ENCODE data around the gene OR6C75. TPM values are rescaled to one million over a fixed set of nuclear protein-coding genes. Genes with fewer than 3 reads are reported as not detected.
"Not testable (repeated sequence)": the region's sequence is repeated elsewhere in the genome, so short reads cannot be mapped to it uniquely, and the experiment has no call there.

OR6C75 gene
- total RNA-seq, 1 experiment from 2014 or later, result not detected

DNA sequence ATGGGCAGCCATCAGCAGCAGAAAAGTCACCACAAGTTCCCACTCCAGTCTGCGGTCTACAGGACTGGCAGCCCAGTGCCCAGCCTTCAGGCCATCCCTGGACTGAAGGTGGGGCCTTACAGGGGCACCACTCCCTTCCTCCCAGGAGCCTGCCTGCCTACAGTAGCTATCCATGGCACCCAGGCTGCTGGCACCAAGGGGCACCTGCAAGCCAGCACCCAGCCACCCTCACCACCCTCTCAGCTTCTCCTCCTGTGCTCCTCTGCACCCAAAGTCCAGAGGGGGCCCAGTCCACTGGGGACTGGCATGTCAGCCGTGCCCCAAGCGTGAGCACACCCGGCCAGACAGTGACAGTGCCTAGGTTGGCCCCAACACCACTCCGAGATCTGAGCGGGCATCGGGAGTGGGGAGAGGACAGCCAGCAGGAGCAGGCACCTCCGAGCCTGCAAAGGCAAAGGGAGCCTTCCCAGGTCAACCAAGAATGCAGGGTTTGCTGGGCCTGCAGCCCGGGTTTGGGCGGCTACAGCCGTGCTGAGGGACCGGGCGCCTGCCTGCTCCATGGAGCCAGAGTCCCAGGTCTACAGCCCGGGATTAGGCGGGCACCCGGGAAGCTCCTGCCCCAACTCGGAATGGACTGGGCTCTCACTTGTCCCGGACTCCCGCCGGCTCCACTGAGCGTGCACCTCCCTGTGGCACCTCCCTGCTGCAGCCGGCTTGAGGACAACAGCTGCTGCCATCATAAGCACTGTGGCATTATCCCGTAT is 29.4 kb downstream of the OR6C75 start:
- no peak for TF ChIP-seq CTCF (IDR thresholded peaks at IDR 0.05; ENCODE audit: unreplicated experiment)
- DNase-seq, result no peak
- intact Hi-C loops (cut with micrococcal nuclease; ENCODE audit: unreplicated experiment), result no loop called here
- BruUV-seq (replicated peaks), result no TSS peak
- CTCF ChIA-PET, result no interaction called here
- Mint-ChIP-seq H3K4me3 (ENCODE audit: low read depth, unreplicated experiment) (no peak overlapping the region), H3K36me3 (ENCODE audit: insufficient read depth, unreplicated experiment) (no peaks in the 10 kb centered on the region), H3K4me1 (ENCODE audit: low read depth, unreplicated experiment) (no peaks in the 10 kb centered on the region), H3K9me3 (ENCODE audit: low read depth, unreplicated experiment) (no peaks in the 10 kb centered on the region), H3K27ac (ENCODE audit: unreplicated experiment) (no peak overlapping the region), H3K27me3 (ENCODE audit: unreplicated experiment) (no peaks in the 10 kb centered on the region)

GRCh38 chr12:55396326-55396725 is 33.6 kb downstream of the OR6C75 start:
- Mint-ChIP-seq H3K27me3 (ENCODE audit: unreplicated experiment) (peaks cover 11% of the 10 kb centered on the region), H3K36me3 (ENCODE audit: insufficient read depth, unreplicated experiment) (no peaks in the 10 kb centered on the region), H3K9me3 (ENCODE audit: low read depth, unreplicated experiment) (no peaks in the 10 kb centered on the region), H3K4me1 (ENCODE audit: low read depth, unreplicated experiment) (no peaks in the 10 kb centered on the region), H3K4me3 (ENCODE audit: low read depth, unreplicated experiment) (no peak overlapping the region), H3K27ac (ENCODE audit: unreplicated experiment) (no peak overlapping the region)
- TF ChIP-seq CTCF (IDR thresholded peaks at IDR 0.05; ENCODE audit: unreplicated experiment), result no peak
- intact Hi-C loops (cut with micrococcal nuclease; ENCODE audit: unreplicated experiment), result no loop called here
- CTCF ChIA-PET, result no interaction called here
- DNase-seq, result no peak
- no TSS peak for BruUV-seq (replicated peaks)

GRCh38 chr12:55400229-55400628 is 37.5 kb downstream of the OR6C75 start, which contains the start of gene OR6C65:
TSS of gene OR6C65 (plus strand) at chr12:55400529. CDS start at chr12:55400529, 0 bp downstream.
- H3K36me3 Mint-ChIP-seq (ENCODE audit: insufficient read depth, unreplicated experiment), result no peaks in the 10 kb centered on the region
- no peak within 1 kb of the TSS for H3K27ac Mint-ChIP-seq (ENCODE audit: unreplicated experiment)
- peaks cover 2% of the 10 kb centered on the region for H3K9me3 Mint-ChIP-seq (ENCODE audit: low read depth, unreplicated experiment)
- peaks cover 12% of the 10 kb centered on the region for H3K27me3 Mint-ChIP-seq (ENCODE audit: unreplicated experiment)
- no peak within 1 kb of the TSS for H3K4me3 Mint-ChIP-seq (ENCODE audit: low read depth, unreplicated experiment)
- no peak for TF ChIP-seq CTCF (IDR thresholded peaks at IDR 0.05; ENCODE audit: unreplicated experiment)
- no TSS peak for BruUV-seq (replicated peaks)
- CTCF ChIA-PET, result no interaction called here
- intact Hi-C loops (cut with micrococcal nuclease; ENCODE audit: unreplicated experiment), result no loop called here
- DNase-seq, result no peak
- H3K4me1 Mint-ChIP-seq (ENCODE audit: low read depth, unreplicated experiment), result no peaks in the 10 kb centered on the region

- no peak for TF ChIP-seq CTCF (IDR thresholded peaks at IDR 0.05; ENCODE audit: unreplicated experiment)
- H3K27ac Mint-ChIP-seq (ENCODE audit: unreplicated experiment), result no peak overlapping the region
- H3K9me3 Mint-ChIP-seq (ENCODE audit: low read depth, unreplicated experiment), result peaks cover 2% of the 10 kb centered on the region
- CTCF ChIA-PET, result no interaction called here
- no peaks in the 10 kb centered on the region for H3K36me3 Mint-ChIP-seq (ENCODE audit: insufficient read depth, unreplicated experiment)
- H3K4me3 Mint-ChIP-seq (ENCODE audit: low read depth, unreplicated experiment), result no peak overlapping the region
- no peaks in the 10 kb centered on the region for H3K27me3 Mint-ChIP-seq (ENCODE audit: unreplicated experiment)
- DNase-seq, result no peak
- BruUV-seq (replicated peaks), result no TSS peak
- intact Hi-C loops (cut with micrococcal nuclease; ENCODE audit: unreplicated experiment), result loop anchor here (2.0 kb wide), 1 partner anchor 51 kb away; no protein-coding TSS in a partner anchor
- no peaks in the 10 kb centered on the region for H3K4me1 Mint-ChIP-seq (ENCODE audit: low read depth, unreplicated experiment)
Measured at GRCh38 chr12:55407866-55408265, 45.1 kb downstream of the OR6C75 start.

GRCh38 chr12:55409133-55409532 is 46.4 kb downstream of the OR6C75 start:
- H3K27ac Mint-ChIP-seq (ENCODE audit: unreplicated experiment); H3K9me3 Mint-ChIP-seq (ENCODE audit: low read depth, unreplicated experiment); intact Hi-C loops (cut with micrococcal nuclease; ENCODE audit: unreplicated experiment); H3K4me3 Mint-ChIP-seq (ENCODE audit: low read depth, unreplicated experiment); CTCF ChIA-PET; H3K27me3 Mint-ChIP-seq (ENCODE audit: unreplicated experiment); H3K36me3 Mint-ChIP-seq (ENCODE audit: insufficient read depth, unreplicated experiment); DNase-seq; H3K4me1 Mint-ChIP-seq (ENCODE audit: low read depth, unreplicated experiment); BruUV-seq (replicated peaks): not testable (repeated sequence)

- BruUV-seq (replicated peaks); CTCF ChIA-PET: not testable (repeated sequence)
- peaks cover 18% of the 10 kb centered on the region for H3K27me3 Mint-ChIP-seq (ENCODE audit: unreplicated experiment)
Measured at GRCh38 chr12:55412138-55412537, 49.4 kb downstream of the OR6C75 start.

More at GRCh38 chr12:55412138-55412537, 49.4 kb downstream of the OR6C75 start:
- intact Hi-C loops (cut with micrococcal nuclease; ENCODE audit: unreplicated experiment); H3K4me1 Mint-ChIP-seq (ENCODE audit: low read depth, unreplicated experiment); DNase-seq; H3K36me3 Mint-ChIP-seq (ENCODE audit: insufficient read depth, unreplicated experiment); H3K27ac Mint-ChIP-seq (ENCODE audit: unreplicated experiment); H3K4me3 Mint-ChIP-seq (ENCODE audit: low read depth, unreplicated experiment); H3K9me3 Mint-ChIP-seq (ENCODE audit: low read depth, unreplicated experiment): not testable (repeated sequence)

Measured in Calu3 (cell line).